ENCODE data around the gene PSMC5. TPM values are rescaled to one million over a fixed set of nuclear protein-coding genes. Genes with fewer than 3 reads are reported as not detected.

Gene PSMC5
- total and polyA plus RNA-seq, 8 donors: 89.8 to 151 (median 133) TPM

GRCh38 chr17:63836811-63837210 is 9.6 kb downstream of the PSMC5 start:
- peaks cover 0 to 58% of the 10 kb centered on the region in 2 donors for H3K36me3 ChIP-seq

GRCh38 chr17:63837480-63837879 is 10.2 kb downstream of the PSMC5 start:
- ATAC-seq: no peak
- Histone ChIP-seq H3K36me3 (peaks cover 0 to 51% of the 10 kb centered on the region in 2 donors), H3K27me3 (no peaks in the 10 kb centered on the region), H3K27ac (peak overlapping the region in 1 of 2 donors; percentile 93), H3K4me3 (no peak overlapping the region), H3K9me3 (no peaks in the 10 kb centered on the region), H3K4me1 (peaks cover 28 to 60% of the 10 kb centered on the region in 2 donors)
- no peak for DNase-seq
- TF ChIP-seq CTCF (IDR thresholded peaks at IDR 0.05): no peak
- intact Hi-C loops (cut with DNase I): no loop called here

More at GRCh38 chr17:63836811-63837210, 9.6 kb downstream of the PSMC5 start:
- Histone ChIP-seq H3K9me3 (no peaks in the 10 kb centered on the region), H3K27ac (no peak overlapping the region), H3K4me3 (no peak overlapping the region), H3K27me3 (no peaks in the 10 kb centered on the region), H3K4me1 (peaks cover 28 to 59% of the 10 kb centered on the region in 2 donors)
- ATAC-seq (no peak), DNase-seq (no peak)
- intact Hi-C loops (cut with DNase I): no loop called here
- TF ChIP-seq CTCF (IDR thresholded peaks at IDR 0.05): no peak

- DNase-seq: no peak
- no peak for TF ChIP-seq CTCF (IDR thresholded peaks at IDR 0.05)
- H3K4me3 ChIP-seq: no peak overlapping the region
- H3K4me1 ChIP-seq: peaks cover 28 to 60% of the 10 kb centered on the region in 2 donors
- H3K9me3 ChIP-seq: no peaks in the 10 kb centered on the region
- H3K27ac ChIP-seq: peak overlapping the region; percentile 93
- peaks cover 0 to 45% of the 10 kb centered on the region in 2 donors for H3K36me3 ChIP-seq
- no peaks in the 10 kb centered on the region for H3K27me3 ChIP-seq
- no peak for ATAC-seq
- intact Hi-C loops (cut with DNase I): no loop called here
Measured at GRCh38 chr17:63837962-63838600, 10.8 kb downstream of the PSMC5 start.

GRCh38 chr17:63838631-63839171 is 11.5 kb downstream of the PSMC5 start:
- H3K27me3 ChIP-seq: no peaks in the 10 kb centered on the region
- DNase-seq: peak; percentile 76 to 90 (median 86)
- no peaks in the 10 kb centered on the region for H3K9me3 ChIP-seq
- peak overlapping the region; percentile 93 for H3K27ac ChIP-seq
- peaks cover 0 to 39% of the 10 kb centered on the region in 2 donors for H3K36me3 ChIP-seq
- peak; percentile 27 for ATAC-seq
- TF ChIP-seq CTCF (IDR thresholded peaks at IDR 0.05): no peak
- H3K4me3 ChIP-seq: peak overlapping the region in 1 of 2 donors; percentile 19
- intact Hi-C loops (cut with DNase I): no loop called here
- H3K4me1 ChIP-seq: peaks cover 28 to 65% of the 10 kb centered on the region in 2 donors

- ATAC-seq: no peak
- H3K27ac ChIP-seq: peak overlapping the region; percentile 93
- peaks cover 28 to 55% of the 10 kb centered on the region in 2 donors for H3K4me1 ChIP-seq
- peaks cover 0 to 18% of the 10 kb centered on the region in 2 donors for H3K36me3 ChIP-seq
- H3K27me3 ChIP-seq: no peaks in the 10 kb centered on the region
- no peak for DNase-seq
- TF ChIP-seq CTCF (IDR thresholded peaks at IDR 0.05): no peak
- peak overlapping the region; percentile 87 to 90 for H3K4me3 ChIP-seq
- intact Hi-C loops (cut with DNase I): no loop called here
- H3K9me3 ChIP-seq: no peaks in the 10 kb centered on the region
Measured at GRCh38 chr17:63840591-63841349, 13.5 kb downstream of the PSMC5 start.

Measured in left lung (tissue), 10 donors.